UCSD-AML1 (cell line): Measurements from ENCODE around the gene MYL12A.
"Not testable (repeated sequence)": the region's sequence is repeated elsewhere in the genome, so short reads cannot be mapped to it uniquely, and the experiment has no call there.

ENCODE experiments used
- DNase-seq: peaks from one replicate; lab custom pipeline; 2025; ENCODE audit not compliant: unreplicated experiment; lab: John Stamatoyannopoulos, UW

Gene MYL12A

DNA sequence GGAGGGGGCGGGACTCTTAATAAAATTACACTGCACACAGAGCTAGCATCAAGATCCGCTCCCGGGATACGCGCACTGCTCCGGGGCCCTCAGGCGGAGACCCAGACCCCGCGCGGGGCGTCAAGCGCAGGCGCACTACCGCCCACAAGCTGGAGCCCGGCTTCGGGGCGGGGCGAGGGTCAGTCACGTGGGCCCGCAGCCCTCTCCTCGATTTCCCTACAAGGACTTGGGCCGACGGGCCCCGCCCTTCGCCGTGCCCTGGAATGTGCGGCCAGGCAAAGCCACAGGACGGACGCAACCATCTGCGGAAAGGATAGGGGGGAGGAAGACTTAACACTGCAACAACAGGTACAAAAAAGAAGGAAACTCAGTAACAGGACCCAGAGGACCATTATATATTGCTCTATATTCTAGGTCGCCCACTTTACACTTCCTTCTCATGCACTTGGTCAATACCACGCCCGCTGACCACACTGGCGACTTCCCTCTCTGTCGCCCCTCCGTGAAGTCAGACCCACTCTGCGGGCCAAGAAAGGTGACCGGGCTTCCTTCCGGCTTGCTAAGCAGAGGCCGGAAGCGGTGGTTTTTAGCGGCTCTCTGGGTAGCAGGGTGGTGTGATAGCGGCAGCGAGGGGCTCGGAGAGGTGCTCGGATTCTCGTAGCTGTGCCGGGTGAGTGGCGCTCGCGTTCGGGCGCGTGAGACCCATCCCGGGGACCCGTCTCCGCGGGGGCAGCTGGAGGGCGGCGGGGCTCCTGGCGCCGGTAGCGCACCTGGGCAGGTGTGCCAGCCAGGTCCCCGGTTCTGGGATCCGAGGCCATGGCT lies at the start of gene MYL12A:
MYL12A (plus strand) TSS at position 562 of the 822 bp plus-strand sequence. CDS start 5,447 bp downstream, outside the sequence.
- peak; percentile 99 for DNase-seq

- not testable (repeated sequence) for DNase-seq
These were observed 49.2 kb upstream of the MYL12A start for GRCh38 chr18:3198260-3198860.

DNA sequence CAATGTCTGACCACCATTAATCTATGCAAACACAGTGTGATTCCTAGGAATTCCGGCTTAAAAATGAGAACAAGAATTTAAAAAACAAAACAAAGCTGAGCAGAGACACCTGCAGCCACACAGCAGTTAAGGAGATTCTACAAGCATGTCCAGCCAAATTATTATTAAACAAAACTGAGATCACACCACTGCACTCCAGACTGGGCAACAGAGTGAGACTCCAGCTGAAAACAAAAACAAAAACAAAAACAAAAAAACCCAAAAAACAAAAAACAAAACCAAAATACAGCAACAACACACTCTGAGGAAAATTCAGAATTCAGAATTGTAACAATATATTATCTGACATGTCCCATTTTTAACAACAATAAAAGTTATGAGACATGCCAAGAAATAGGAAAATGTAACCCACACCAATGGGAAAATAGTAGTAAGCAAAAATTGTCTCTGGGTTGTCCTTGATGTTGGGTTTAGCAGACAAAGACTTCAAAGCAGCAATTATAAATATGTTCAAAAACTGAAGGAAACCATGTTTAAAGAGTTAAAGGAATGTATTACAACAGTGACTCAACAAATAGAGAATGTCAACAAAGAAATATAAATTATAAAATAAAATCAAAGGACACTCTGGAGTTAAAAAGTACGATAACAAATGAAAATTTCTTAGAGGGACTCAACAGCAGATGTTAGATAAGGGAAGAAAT lies 47.5 kb upstream of the MYL12A start:
- no peak for DNase-seq

DNA sequence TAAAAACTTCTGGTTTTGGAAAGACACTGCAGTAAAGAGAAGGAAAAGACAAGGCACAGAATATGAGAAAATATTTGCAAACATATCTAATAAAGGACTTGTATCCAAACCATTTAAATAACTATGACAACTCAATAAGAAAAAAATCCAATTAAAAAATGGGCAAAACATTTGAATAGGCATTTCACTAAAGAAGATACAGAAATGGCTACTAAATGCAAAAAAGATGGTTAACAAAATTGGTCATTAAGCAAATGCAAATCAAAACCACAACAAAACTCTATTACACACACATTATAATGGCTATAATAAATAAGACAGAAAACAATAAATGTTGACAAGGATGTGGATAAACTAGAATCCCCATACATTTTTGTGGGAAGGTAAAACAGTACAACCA lies 42.4 kb upstream of the MYL12A start:
- DNase-seq: no peak

DNA sequence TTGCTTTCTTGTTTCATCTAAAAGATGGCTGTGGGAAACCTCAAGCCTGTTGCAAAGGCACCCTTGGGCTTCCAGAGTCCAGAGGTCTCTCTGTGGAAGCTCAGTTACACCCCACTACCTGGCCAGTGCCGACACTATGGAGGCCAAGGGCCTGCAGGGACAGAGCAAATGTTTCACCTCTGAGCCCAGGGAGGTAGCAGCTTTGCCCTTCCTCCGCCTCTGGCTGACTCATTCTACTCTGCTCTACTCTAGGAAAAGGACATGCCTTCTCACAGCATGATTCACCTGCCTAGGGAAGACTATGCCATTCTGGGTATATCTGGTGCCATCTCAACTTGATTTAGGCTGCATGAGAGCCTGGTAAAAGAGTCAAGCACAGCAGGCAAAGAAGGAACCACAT lies 40.0 kb upstream of the MYL12A start:
- DNase-seq: no peak

GRCh38 chr18:3209859-3210569 lies 37.6 kb upstream of the MYL12A start:
- DNase-seq: no peak

- no peak for DNase-seq
These were observed 36.2 kb upstream of the MYL12A start for GRCh38 chr18:3211236-3211992.

- DNase-seq: no peak
These were observed 34.9 kb upstream of the MYL12A start for GRCh38 chr18:3212657-3213056.

DNA sequence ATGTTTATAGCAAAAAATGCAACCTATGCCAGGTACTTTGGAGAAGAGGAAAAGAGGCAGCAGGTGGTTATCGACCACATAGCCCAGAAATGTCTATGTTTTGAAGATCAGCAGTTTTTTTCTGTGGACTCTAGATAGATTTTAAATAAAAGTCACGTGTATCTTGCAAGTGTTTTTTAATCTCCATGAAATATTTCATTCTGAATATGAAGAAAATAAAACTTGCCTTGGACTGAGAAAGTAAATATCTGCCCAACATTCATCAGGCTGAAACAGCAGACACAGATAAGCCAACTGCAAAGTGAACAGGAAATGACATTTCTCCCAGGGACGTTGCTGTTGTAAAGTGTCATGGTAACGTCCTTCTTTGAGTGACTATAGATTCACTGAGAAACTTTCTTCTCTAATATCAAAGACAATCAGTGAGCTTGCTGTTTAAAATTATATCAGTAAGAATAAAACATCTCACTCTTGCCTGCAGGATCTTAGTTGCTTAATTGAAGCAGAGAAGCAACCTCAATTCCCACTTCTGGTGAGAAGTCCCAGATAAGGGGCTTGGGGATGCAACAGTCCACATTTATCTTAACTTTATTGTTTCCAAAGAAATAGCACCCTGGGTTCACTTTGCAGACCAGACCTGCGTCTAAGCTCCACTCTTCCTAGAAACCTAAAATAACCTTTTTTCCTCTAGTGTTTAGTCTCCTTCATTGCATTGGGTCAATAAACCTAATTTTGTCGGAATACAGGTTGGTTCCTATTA lies 34.1 kb upstream of the MYL12A start:
- no peak for DNase-seq

DNA sequence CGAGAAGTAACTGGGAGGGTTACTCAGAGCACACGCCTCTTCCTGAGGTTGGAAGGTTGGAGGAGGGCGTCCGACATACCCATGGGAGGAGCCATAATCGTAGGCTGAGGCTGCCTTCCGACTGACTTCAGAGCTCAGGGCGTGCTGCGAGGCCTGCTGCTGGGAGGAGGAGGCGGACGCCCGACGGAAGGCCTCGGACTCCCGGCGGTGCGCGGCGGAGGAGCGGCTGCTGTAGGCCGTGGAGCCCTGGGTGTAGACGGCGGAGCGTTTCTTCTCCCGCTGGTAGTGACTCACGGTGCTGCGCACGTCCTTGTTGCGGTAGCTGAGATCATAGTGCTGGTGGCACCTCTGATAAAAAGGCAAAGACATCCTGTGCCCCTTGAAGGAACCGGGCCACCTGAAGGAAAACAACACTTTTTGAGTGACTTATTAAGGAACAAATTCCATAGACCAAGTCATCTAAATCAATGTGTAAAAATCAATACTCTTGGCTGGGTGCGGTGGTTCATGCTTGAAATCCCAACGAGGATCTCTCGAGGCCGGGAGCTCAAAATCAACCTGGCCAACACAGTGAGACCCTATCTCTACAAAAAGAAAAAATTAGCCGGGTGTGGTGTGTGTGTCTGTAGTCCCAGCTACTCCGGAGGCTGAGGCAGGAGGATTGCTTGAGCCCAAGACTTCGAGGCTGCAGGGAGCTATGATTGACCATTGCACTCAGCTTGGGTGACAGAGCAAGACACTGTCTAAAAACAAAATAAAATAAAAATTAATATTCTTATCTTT lies 32.6 kb upstream of the MYL12A start:
- no peak for DNase-seq

GRCh38 chr18:3216987-3217386 lies 30.6 kb upstream of the MYL12A start:
- DNase-seq: no peak

- DNase-seq: no peak
These were observed 29.5 kb upstream of the MYL12A start for GRCh38 chr18:3217948-3218647.

- DNase-seq: no peak
These were observed 28.8 kb upstream of the MYL12A start for GRCh38 chr18:3218819-3219218.

DNA sequence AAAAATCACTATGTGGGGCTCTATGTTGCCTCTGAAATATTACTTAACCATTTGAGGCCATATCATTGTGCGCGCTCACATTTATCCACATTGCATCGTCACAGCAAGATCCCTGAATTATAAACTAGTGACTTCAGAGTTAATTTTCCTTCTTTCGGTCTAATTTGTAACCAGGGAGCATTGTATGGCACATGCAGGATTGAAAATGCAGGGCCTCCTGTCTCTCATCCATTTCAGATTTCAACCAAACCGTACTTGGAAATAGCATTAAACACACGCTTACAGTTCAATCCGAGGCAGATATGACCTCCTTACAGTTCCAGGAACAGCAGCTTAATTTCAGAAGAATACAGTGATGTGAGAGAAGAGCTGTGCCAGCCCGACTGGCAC lies 28.4 kb upstream of the MYL12A start:
- DNase-seq: no peak

DNA sequence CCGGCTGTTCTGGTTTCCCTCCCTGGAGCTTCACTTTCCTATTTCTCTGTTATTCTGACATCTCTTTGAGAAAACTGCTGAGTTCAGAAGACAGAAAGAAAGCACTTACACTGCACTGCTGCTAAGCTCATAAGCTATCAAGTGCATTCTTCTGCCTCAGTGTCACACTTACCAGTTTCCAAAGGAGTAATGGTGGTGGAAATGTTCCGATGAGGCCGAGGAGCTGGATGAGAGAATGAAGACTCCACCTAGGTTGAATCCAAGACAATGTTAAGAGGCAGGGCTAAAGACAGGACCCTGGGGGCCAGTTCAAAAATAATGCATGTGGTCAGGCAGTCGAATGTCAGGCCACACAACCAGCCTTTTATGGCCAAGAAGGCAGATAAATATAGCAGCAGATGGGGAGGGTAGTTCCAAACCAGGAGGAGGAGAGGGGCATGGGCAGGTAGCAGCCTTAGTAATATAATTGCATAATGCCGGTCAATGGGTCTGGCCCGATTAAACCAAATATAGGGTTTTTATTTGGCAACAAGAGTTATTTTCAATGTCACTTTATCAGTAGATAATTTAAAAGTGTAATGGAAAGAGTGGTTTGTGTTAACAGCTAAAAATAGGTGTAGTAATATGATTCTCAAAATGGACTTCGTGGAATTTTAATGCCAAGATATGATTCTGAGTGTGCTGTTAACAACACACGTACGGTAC lies 27.8 kb upstream of the MYL12A start, which contains the start of gene MYOM1:
MYOM1 (minus strand) TSS at position 338 of the 705 bp plus-strand sequence. CDS start 4,745 bp downstream, outside the sequence.
- no peak for DNase-seq

- not testable (repeated sequence) for DNase-seq
These were observed 26.7 kb upstream of the MYL12A start for GRCh38 chr18:3220868-3221267.

- no peak for DNase-seq
These were observed 26.1 kb upstream of the MYL12A start for GRCh38 chr18:3221496-3221895.

- DNase-seq: no peak
These were observed 24.2 kb upstream of the MYL12A start for GRCh38 chr18:3223356-3223755.
